Skeletal muscle satellite cell (primary cell): ENCODE measurements around the gene PRSS8. TPM values are rescaled to one million over a fixed set of nuclear protein-coding genes. Genes with fewer than 3 reads are reported as not detected.
"Not testable (repeated sequence)": the region's sequence is repeated elsewhere in the genome, so short reads cannot be mapped to it uniquely, and the experiment has no call there.

Source experiments
- H3K27me3 ChIP-seq: 2 replicates; pipeline ENCODE4 v1.7.0; 2013; ENCODE audit warnings: low read length; ENCODE audit not compliant: control insufficient read depth, insufficient read depth
- H3K36me3 ChIP-seq: 2 replicates; pipeline ENCODE4 v1.7.0; 2013; ENCODE audit warnings: mild to moderate bottlenecking, control low read depth, low read length; ENCODE audit not compliant: insufficient read depth
- H3K4me1 ChIP-seq: 2 replicates; pipeline ENCODE4 v1.7.0; 2013; ENCODE audit warnings: low read length; ENCODE audit not compliant: control insufficient read depth, insufficient read depth
- H3K4me2 ChIP-seq: 2 replicates; pipeline ENCODE4 v1.7.0; 2013; ENCODE audit warnings: mild to moderate bottlenecking, low read length
- H3K4me3 ChIP-seq: 2 replicates; pipeline ENCODE4 v1.7.0; 2013; ENCODE audit warnings: low read length
- H3K9ac ChIP-seq: 2 replicates; pipeline ENCODE4 v1.7.0; 2013; ENCODE audit warnings: mild to moderate bottlenecking, low read depth, low read length, moderate library complexity
- H3K9me3 ChIP-seq: replicated peaks from 2 replicates; pipeline ENCODE4 v1.7.0; 2013; ENCODE audit warnings: mild to moderate bottlenecking, control low read depth, low read length
- total RNA-seq: library from RNA; depleted of rRNA; stranded (reverse); fragments of >200 nt; gene quantifications from 2 replicates; pipeline ENCODE4 v1.2.3, GENCODE V29; 2012; rRNA removed

Gene PRSS8
- not detected in 2 replicates for total RNA-seq

GRCh38 chr16:31135535-31136286 lies at the start of gene PRSS8:
TSS of gene PRSS8 (minus strand) at chr16:31135727. CDS start at chr16:31135498, 229 bp downstream.
- Histone ChIP-seq H3K4me2 (no peak within 1 kb of the TSS), H3K4me1 (peaks cover 16% of the 10 kb centered on the region), H3K9ac (no peak within 1 kb of the TSS), H3K9me3 (no peaks in the 10 kb centered on the region), H3K36me3 (peaks cover 6% of the 10 kb centered on the region), H3K4me3 (no peak within 1 kb of the TSS), H3K27me3 (no peaks in the 10 kb centered on the region)

DNA sequence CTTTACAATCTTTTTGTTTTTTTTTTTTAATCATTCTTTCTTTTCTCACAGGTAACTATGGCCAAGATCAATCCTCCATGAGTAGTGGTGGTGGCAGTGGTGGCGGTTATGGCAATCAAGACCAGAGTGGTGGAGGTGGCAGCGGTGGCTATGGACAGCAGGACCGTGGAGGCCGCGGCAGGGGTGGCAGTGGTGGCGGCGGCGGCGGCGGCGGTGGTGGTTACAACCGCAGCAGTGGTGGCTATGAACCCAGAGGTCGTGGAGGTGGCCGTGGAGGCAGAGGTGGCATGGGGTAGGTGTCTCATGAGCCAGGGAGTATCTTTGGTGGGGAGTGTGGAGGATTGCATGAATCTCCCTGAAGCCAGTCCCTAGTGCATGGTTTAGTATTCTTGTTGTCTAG lies 49.4 kb upstream of the PRSS8 start:
- Histone ChIP-seq H3K4me2 (no peak overlapping the region), H3K27me3 (no peaks in the 10 kb centered on the region), H3K4me1 (peaks cover 19% of the 10 kb centered on the region), H3K9ac (no peak overlapping the region), H3K36me3 (peaks cover 88% of the 10 kb centered on the region), H3K9me3 (no peaks in the 10 kb centered on the region), H3K4me3 (no peak overlapping the region)

DNA sequence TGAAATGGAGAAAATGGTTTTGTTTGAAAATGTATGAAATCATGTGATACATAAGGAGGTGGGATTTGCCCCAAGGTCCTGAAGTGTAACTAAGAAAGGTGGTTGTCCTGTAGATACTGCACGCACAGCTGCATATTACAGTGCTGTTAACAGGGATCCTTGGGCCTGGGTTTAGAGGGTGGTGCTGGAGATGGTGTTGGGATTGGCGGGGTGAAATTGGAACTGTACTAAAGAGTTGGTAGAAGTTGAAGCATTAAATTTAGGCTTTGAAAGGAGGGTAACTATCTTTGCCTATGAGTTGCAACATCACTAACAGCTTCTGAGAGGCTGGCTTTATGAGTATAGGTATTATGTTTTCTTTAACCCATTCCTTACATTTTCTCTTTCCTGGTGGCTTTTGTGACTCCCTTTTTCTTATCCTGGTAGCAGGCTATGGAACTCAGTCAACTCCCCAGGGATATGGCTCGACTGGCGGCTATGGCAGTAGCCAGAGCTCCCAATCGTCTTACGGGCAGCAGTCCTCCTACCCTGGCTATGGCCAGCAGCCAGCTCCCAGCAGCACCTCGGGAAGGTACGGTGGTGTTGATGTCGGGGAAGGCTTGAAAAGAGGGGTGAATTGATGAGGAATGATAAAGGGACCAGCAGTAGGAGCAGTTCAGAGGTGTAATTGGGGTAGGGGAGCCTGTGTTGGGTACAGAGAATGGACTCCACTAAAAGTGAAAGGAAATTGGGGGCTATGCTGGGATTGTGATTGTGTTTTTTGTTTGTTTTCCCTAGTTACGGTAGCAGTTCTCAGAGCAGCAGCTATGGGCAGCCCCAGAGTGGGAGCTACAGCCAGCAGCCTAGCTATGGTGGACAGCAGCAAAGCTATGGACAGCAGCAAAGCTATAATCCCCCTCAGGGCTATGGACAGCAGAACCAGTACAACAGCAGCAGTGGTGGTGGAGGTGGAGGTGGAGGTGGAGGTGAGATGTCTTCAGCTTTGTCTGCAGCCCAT lies 48.2 kb upstream of the PRSS8 start:
- H3K4me1 ChIP-seq, result peaks cover 26% of the 10 kb centered on the region
- H3K36me3 ChIP-seq, result peaks cover 76% of the 10 kb centered on the region

GRCh38 chr16:31182391-31182790 lies 46.9 kb upstream of the PRSS8 start:
- H3K9me3 ChIP-seq, result no peaks in the 10 kb centered on the region
- no peaks in the 10 kb centered on the region for H3K27me3 ChIP-seq
- H3K9ac ChIP-seq, result peak overlapping the region; percentile 98
- peak overlapping the region; percentile 93 for H3K4me3 ChIP-seq
- H3K4me1 ChIP-seq, result peaks cover 26% of the 10 kb centered on the region
- peaks cover 63% of the 10 kb centered on the region for H3K36me3 ChIP-seq
- peak overlapping the region; percentile 92 for H3K4me2 ChIP-seq

More for the DNA sequence above, 48.2 kb upstream of the PRSS8 start:
- Histone ChIP-seq H3K9me3 (no peaks in the 10 kb centered on the region), H3K9ac (peak overlapping the region; percentile 98), H3K27me3 (no peaks in the 10 kb centered on the region), H3K4me2 (peak overlapping the region; percentile 92), H3K4me3 (peak overlapping the region; percentile 93)

DNA sequence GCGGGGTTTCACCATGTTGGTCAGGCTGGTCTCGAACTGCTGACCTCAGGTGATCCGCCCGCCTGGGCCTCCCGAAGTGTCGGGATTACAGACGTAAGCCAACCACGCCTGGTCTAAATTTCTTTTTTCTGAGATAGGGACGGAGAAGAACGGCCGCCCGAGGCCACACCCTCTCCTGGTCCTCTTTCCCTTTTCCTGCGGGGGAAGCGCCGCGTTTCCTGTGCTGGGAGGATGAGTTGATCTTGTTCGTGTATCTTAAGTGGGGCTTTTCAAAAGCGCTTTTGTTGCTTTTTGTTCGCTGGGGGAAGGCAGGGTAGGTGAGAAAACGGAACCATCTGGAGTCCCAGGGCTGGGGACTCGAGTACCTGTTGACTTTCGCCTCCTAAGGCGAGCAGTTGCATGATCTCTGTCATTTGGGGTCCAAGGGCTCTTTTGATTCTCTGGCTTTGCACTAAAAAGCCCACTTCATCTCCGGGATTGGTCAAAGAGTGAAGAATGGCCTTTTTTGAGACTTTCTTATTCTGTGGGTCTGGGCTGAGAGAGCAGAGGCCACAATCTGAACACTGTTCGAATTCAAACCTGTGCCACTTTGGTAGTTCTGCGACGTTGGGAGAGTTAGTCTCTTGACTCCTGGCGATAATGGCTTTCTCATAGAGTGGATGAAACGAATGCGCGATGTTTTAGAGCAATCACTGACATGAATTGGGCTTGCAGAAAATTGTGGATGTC lies 45.7 kb upstream of the PRSS8 start:
- H3K27me3 ChIP-seq, result no peaks in the 10 kb centered on the region
- H3K4me1 ChIP-seq, result peaks cover 26% of the 10 kb centered on the region
- H3K9me3 ChIP-seq, result no peaks in the 10 kb centered on the region
- H3K4me3 ChIP-seq, result peak overlapping the region; percentile 93
- H3K4me2 ChIP-seq, result peak overlapping the region; percentile 92
- H3K36me3 ChIP-seq, result peaks cover 51% of the 10 kb centered on the region
- peak overlapping the region; percentile 98 for H3K9ac ChIP-seq

DNA sequence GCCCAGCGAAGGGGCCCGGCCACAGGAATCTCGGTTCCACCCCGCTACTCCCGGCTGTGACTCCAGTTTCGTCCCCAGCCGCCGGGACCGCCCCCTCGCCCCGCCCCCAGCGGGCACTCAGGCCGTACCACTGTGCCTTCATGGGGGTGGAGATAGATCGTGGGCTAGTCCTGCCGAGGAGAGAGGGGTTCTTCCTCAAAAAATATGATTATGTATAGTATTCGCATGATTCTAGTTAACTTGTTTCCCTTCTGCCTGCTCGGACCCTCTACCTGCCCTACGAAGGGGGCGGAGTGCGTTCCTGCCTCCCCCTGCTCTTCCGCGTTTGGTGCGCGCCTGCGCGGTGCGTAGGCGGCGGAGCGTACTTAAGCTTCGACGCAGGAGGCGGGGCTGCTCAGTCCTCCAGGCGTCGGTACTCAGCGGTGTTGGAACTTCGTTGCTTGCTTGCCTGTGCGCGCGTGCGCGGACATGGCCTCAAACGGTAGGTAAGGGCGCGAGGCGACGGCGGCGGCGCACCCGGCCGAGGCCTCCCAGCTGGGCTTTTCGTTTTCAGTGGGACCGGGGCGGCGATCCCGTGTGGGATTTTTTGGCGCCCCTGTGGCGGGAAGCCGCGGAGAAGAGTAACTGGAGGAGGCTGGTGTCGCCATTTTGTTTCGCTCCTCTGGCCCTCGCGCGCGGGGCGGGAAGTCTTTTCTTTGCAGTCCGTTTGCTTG lies 44.4 kb upstream of the PRSS8 start, which contains the start of gene FUS:
FUS (plus strand) TSS at position 393 of the 713 bp plus-strand sequence; CDS start at position 469, 76 bp downstream.
- H3K9me3 ChIP-seq, result no peaks in the 10 kb centered on the region
- H3K4me2 ChIP-seq, result peak within 1 kb of the TSS; percentile 92
- H3K9ac ChIP-seq, result peak within 1 kb of the TSS; percentile 98
- H3K4me1 ChIP-seq, result peaks cover 26% of the 10 kb centered on the region
- H3K4me3 ChIP-seq, result peak within 1 kb of the TSS; percentile 93
- peaks cover 38% of the 10 kb centered on the region for H3K36me3 ChIP-seq
- H3K27me3 ChIP-seq, result no peaks in the 10 kb centered on the region

GRCh38 chr16:31179219-31179746 lies 43.8 kb upstream of the PRSS8 start:
- H3K9ac ChIP-seq, result peak overlapping the region; percentile 98
- H3K4me1 ChIP-seq, result peaks cover 26% of the 10 kb centered on the region
- H3K4me3 ChIP-seq, result peak overlapping the region; percentile 93
- H3K4me2 ChIP-seq, result peak overlapping the region; percentile 92
- no peaks in the 10 kb centered on the region for H3K27me3 ChIP-seq
- no peaks in the 10 kb centered on the region for H3K9me3 ChIP-seq
- peaks cover 34% of the 10 kb centered on the region for H3K36me3 ChIP-seq

- H3K9ac ChIP-seq, result no peak overlapping the region
- H3K4me3 ChIP-seq, result no peak overlapping the region
- H3K4me1 ChIP-seq, result peaks cover 7% of the 10 kb centered on the region
- H3K27me3 ChIP-seq, result no peaks in the 10 kb centered on the region
- H3K9me3 ChIP-seq, result no peaks in the 10 kb centered on the region
- peaks cover 12% of the 10 kb centered on the region for H3K36me3 ChIP-seq
- no peak overlapping the region for H3K4me2 ChIP-seq
Observed at GRCh38 chr16:31177136-31177535, 41.6 kb upstream of the PRSS8 start.

GRCh38 chr16:31170048-31170447 lies 34.5 kb upstream of the PRSS8 start:
- H3K4me3 ChIP-seq, H3K9ac ChIP-seq, H3K27me3 ChIP-seq, H3K4me2 ChIP-seq, H3K4me1 ChIP-seq, H3K9me3 ChIP-seq, H3K36me3 ChIP-seq: not testable (repeated sequence)

- no peak overlapping the region for H3K9ac ChIP-seq
- H3K4me3 ChIP-seq, result no peak overlapping the region
- H3K36me3 ChIP-seq, result no peaks in the 10 kb centered on the region
- H3K4me1 ChIP-seq, result no peaks in the 10 kb centered on the region
- H3K9me3 ChIP-seq, result no peaks in the 10 kb centered on the region
- no peaks in the 10 kb centered on the region for H3K27me3 ChIP-seq
- H3K4me2 ChIP-seq, result no peak overlapping the region
Observed at GRCh38 chr16:31168848-31169247, 33.3 kb upstream of the PRSS8 start.
